A673 (cell line): ENCODE data around the gene DLG2. TPM values are rescaled to one million over a fixed set of nuclear protein-coding genes. Genes with fewer than 3 reads are reported as not detected.

ENCODE experiments used
- BruUV-seq: library from RNA; stranded (reverse); fragments of 400-500 nt; replicated peaks from 2 replicates; lab custom pipeline; 2021; lab: Mats Ljungman, UMichigan
- CTCF ChIA-PET: fragments of 300-600 bp; sonication (Branson Sonifier 250); formaldehyde crosslinking; loops from one replicate; lab custom pipeline; 2022; ENCODE audit warnings: antibody characterized with exemption; lab: Charles Lee
- POLR2A ChIA-PET: fragments of 300-600 bp; sonication (Branson Sonifier 250); formaldehyde crosslinking; loops from one replicate; lab custom pipeline; 2022; ENCODE audit warnings: antibody characterized with exemption; ENCODE audit not compliant: low non-redundant PET; lab: Charles Lee
- DNase-seq: peaks from one replicate; pipeline ENCODE4 v3.0.0-alpha.2; 2015; ENCODE audit warnings: low spot score
- H3K27ac ChIP-seq: fragments of 200-600 bp; sonication (generic); 2 replicates; pipeline ENCODE4 v1.5.1; 2016; ENCODE audit warnings: mixed run types, low read depth, mild to moderate bottlenecking, mixed read lengths, antibody characterized with exemption, low read length; ENCODE audit not compliant: poor library complexity, severe bottlenecking
- H3K27me3 ChIP-seq: fragments of 200-600 bp; sonication (generic); replicated peaks from 2 replicates; pipeline ENCODE4 v1.6.1; 2017; ENCODE audit warnings: mixed run types, low read depth, mild to moderate bottlenecking, mixed read lengths, antibody characterized with exemption, low read length; ENCODE audit not compliant: insufficient read depth, poor library complexity
- H3K36me3 ChIP-seq: fragments of 200-600 bp; sonication (generic); 2 replicates; pipeline ENCODE4 v1.6.1; 2016; ENCODE audit warnings: mixed run types, mild to moderate bottlenecking, mixed read lengths, antibody characterized with exemption, low read length; ENCODE audit not compliant: insufficient read depth, poor library complexity, severe bottlenecking
- H3K4me1 ChIP-seq: fragments of 200-600 bp; sonication (generic); 2 replicates; pipeline ENCODE4 v1.6.1; 2017; ENCODE audit warnings: mixed run types, mild to moderate bottlenecking, mixed read lengths, antibody characterized with exemption, low read length; ENCODE audit not compliant: insufficient read depth, poor library complexity, severe bottlenecking
- H3K4me3 ChIP-seq: fragments of 200-600 bp; sonication (generic); 2 replicates; pipeline ENCODE4 v1.5.1; 2016; ENCODE audit warnings: low read depth, mixed run types, mild to moderate bottlenecking, mixed read lengths, low read length; ENCODE audit not compliant: poor library complexity, severe bottlenecking
- H3K9me3 ChIP-seq: fragments of 200-600 bp; sonication (generic); 2 replicates; pipeline ENCODE4 v1.6.1; 2016; ENCODE audit warnings: mixed run types, low read depth, mild to moderate bottlenecking, mixed read lengths, antibody characterized with exemption, low read length; ENCODE audit not compliant: poor library complexity, severe bottlenecking
- CTCF ChIP-seq: fragments of 300-800, 200-600 bp; sonication (generic); conservative IDR thresholded peaks from 2 replicates; pipeline ENCODE4 v1.5.1; 2017; ENCODE audit warnings: low read depth, mild to moderate bottlenecking, antibody characterized with exemption, low read length, moderate library complexity, mixed read lengths
- EZH2 ChIP-seq: fragments of 200-600 bp; sonication (generic); IDR thresholded peaks from 2 replicates; pipeline ENCODE4 v1.6.1; 2017; ENCODE audit warnings: borderline replicate concordance, low read depth, mild to moderate bottlenecking, mixed read lengths, antibody characterized with exemption, low read length; ENCODE audit not compliant: poor library complexity, severe bottlenecking
- intact Hi-C: fragments of 100-400 bp; cut with micrococcal nuclease; formaldehyde crosslinking; loops from one replicate; pipeline ENCODE4 v1.10.0; 2022; ENCODE audit not compliant: unreplicated experiment
- total RNA-seq: library from RNA; stranded (reverse); gene quantifications from 2 replicates; pipeline ENCODE4 v1.2.3, GENCODE V29; 2021

DLG2 gene
- total RNA-seq, 1 experiment from 2014 or later, result 277 TPM

GRCh38 chr11:83847467-83848034, 1779.6 kb downstream of the DLG2 start:
- H3K4me1 ChIP-seq, result no peaks in the 10 kb centered on the region
- ChIA-PET CTCF (interaction anchor here (1.3 kb wide), 1 partner anchor 11 kb away, joined by 4 read pairs; no protein-coding TSS in a partner anchor), POLR2A (no interaction called here)
- no peaks in the 10 kb centered on the region for H3K36me3 ChIP-seq
- no peaks in the 10 kb centered on the region for H3K9me3 ChIP-seq
- no peak for DNase-seq
- no peak overlapping the region for H3K4me3 ChIP-seq
- intact Hi-C loops, result no loop called here
- H3K27me3 ChIP-seq, result peaks cover 8% of the 10 kb centered on the region
- no peak overlapping the region for H3K27ac ChIP-seq
- no TSS peak for BruUV-seq
- TF ChIP-seq CTCF (no peak), EZH2 (no peak)

GRCh38 chr11:83845797-83846196, 1781.3 kb downstream of the DLG2 start:
- Histone ChIP-seq H3K36me3 (no peaks in the 10 kb centered on the region), H3K27me3 (peaks cover 14% of the 10 kb centered on the region), H3K4me1 (no peaks in the 10 kb centered on the region), H3K9me3 (no peaks in the 10 kb centered on the region), H3K27ac (no peak overlapping the region), H3K4me3 (no peak overlapping the region)
- no TSS peak for BruUV-seq
- POLR2A ChIA-PET, result no interaction called here
- TF ChIP-seq EZH2 (no peak), CTCF (no peak)
- CTCF ChIA-PET, result no interaction called here
- intact Hi-C loops, result no loop called here
- no peak for DNase-seq

GRCh38 chr11:83840326-83840725, 1786.8 kb downstream of the DLG2 start:
- no TSS peak for BruUV-seq
- peaks cover 39% of the 10 kb centered on the region for H3K27me3 ChIP-seq
- H3K4me1 ChIP-seq, result no peaks in the 10 kb centered on the region
- DNase-seq, result no peak
- H3K27ac ChIP-seq, result no peak overlapping the region
- H3K36me3 ChIP-seq, result no peaks in the 10 kb centered on the region
- no peaks in the 10 kb centered on the region for H3K9me3 ChIP-seq
- POLR2A ChIA-PET, result no interaction called here
- CTCF ChIA-PET, result no interaction called here
- intact Hi-C loops, result no loop called here
- TF ChIP-seq EZH2 (no peak), CTCF (no peak)
- H3K4me3 ChIP-seq, result no peak overlapping the region
